Measurements from ENCODE around the gene CREBBP.

Gene CREBBP

DNA sequence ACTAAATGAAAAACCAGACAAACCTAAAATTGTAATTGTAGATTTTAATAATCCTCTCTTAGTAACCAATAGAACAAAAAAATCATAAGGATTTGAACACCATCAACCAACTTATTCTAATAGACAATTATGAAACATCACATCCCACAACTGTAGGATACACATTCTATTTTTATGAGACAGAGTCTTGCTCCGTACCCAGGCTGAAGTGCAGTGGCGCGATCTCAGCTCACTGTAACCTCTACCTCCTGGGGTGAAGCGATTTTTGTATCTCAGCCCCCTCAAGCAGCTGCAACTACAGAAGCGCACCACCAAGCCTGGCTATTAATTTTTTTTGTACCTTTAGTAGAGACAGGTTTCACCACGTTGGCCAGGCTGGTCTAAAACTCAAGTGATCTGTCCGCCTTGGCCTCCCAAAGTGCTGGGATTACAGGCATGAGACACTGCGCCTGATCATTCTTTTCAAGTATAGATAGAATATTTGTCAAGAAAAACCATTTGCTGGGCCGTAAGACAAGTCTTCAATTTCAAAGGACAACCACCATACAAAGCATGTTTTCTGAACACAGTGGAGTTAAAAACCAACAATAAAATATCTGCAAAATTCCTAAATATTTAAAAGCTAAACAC, 49.8 kb downstream of the CREBBP start:
- TF ChIP-seq, protein P1, sequence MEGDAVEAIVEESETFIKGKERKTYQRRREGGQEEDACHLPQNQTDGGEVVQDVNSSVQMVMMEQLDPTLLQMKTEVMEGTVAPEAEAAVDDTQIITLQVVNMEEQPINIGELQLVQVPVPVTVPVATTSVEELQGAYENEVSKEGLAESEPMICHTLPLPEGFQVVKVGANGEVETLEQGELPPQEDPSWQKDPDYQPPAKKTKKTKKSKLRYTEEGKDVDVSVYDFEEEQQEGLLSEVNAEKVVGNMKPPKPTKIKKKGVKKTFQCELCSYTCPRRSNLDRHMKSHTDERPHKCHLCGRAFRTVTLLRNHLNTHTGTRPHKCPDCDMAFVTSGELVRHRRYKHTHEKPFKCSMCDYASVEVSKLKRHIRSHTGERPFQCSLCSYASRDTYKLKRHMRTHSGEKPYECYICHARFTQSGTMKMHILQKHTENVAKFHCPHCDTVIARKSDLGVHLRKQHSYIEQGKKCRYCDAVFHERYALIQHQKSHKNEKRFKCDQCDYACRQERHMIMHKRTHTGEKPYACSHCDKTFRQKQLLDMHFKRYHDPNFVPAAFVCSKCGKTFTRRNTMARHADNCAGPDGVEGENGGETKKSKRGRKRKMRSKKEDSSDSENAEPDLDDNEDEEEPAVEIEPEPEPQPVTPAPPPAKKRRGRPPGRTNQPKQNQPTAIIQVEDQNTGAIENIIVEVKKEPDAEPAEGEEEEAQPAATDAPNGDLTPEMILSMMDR (IDR thresholded peaks at IDR 0.05; ENCODE audit: low read depth, low read length, missing control alignments): no peak
- no peak for DNase-seq
- H3K4me3 ChIP-seq (ENCODE audit: low read depth, low read length): no peak overlapping the region
- in situ Hi-C loops (cut with HindIII; ENCODE audit: low pct_ligation_motif_present, low sequenced_read_pairs): no loop called here
- H3K36me3 ChIP-seq (replicated peaks): no peaks in the 10 kb centered on the region
- H3K27ac ChIP-seq: no peak overlapping the region
- H3K27me3 ChIP-seq (replicated peaks): no peaks in the 10 kb centered on the region

DNA sequence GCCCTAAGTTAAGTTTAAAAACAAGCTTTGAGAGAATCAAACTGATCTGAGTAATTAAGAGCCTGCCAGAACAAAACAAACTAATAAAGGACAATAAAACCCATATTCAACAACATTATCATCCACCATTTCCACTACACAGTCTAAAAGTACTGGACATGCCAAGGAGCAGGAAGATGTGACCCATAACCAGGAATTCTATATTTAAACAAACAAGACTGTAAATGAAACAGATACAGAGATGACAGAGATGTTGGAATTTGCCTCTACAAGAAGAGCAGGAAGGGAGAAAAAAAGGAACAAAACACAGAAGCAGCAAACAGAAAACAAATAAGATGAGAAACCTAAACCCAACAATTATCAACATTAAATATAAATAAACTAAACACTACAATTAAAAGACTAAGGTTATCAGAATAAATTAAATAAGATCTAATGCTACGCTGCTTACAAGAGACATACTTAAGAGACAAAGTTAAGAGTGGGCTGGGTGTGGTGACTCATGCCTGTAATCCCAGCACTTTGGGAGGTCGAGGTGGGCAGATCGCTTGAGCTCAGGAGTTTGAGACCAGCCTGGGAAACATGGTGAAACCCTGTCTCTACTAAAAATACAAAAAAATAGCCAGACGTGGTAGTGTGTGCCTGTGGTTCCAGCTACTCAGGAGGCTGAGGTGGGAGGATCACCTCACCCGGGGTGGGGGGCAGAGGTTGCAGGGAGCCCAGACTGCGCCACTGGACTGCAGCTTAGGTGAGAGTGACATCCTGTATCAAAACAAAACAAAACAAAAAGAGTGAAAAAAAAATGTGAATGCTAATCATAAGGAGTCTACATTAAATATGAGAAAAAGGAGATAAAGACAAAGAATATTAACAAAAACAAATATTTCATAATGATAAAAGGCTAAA, 50.6 kb downstream of the CREBBP start:
- DNase-seq: no peak
- H3K27me3 ChIP-seq (replicated peaks): no peaks in the 10 kb centered on the region
- H3K27ac ChIP-seq: no peak overlapping the region
- no peak overlapping the region for H3K4me3 ChIP-seq (ENCODE audit: low read depth, low read length)
- TF ChIP-seq, protein P1 (IDR thresholded peaks at IDR 0.05; ENCODE audit: low read depth, low read length, missing control alignments): no peak
- in situ Hi-C loops (cut with HindIII; ENCODE audit: low pct_ligation_motif_present, low sequenced_read_pairs): no loop called here
- H3K36me3 ChIP-seq (replicated peaks): no peaks in the 10 kb centered on the region

DNA sequence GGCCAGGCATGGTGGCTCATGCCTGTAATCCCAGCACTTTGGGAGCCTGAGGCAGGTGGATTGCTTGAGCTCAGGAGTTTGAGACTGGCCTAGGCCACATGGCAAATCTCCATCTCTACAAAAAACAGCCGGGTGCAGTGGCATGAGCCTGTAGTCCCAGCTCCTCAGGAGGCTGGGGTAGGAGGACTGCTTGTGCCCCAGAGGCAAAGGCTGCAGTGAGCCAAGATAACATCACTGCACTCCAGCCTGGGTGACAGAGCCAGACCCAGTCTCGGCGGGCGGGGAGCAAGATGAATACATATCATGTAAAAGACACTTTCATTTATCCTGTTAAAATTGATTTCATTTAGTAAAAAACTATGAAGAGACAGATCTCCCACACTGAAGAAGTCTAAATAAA, 54.6 kb downstream of the CREBBP start:
- Histone ChIP-seq H3K27me3 (replicated peaks) (no peaks in the 10 kb centered on the region), H3K4me3 (ENCODE audit: low read depth, low read length) (no peak overlapping the region), H3K36me3 (replicated peaks) (no peaks in the 10 kb centered on the region), H3K27ac (no peak overlapping the region)
- no peak for DNase-seq
- in situ Hi-C loops (cut with HindIII; ENCODE audit: low pct_ligation_motif_present, low sequenced_read_pairs): no loop called here
- TF ChIP-seq, protein P1 (IDR thresholded peaks at IDR 0.05; ENCODE audit: low read depth, low read length, missing control alignments): no peak

DNA sequence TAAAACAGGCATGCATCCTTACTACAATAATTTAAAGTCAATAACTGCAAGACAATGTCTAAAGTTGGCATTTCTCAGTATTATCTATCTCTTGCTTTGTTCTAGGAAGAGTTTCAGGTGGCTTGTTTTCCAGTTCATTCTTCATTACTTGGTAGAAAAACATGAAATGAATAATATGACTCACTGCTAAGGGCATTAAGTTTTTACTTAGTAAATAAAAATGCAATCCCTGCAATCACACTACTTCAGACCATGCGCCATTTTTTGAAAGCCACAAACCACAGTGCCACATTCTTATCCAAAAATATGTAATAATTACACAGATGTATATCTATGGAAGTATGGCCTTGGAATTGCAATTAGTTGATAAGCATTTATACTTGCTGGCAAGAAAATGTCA, 55.4 kb downstream of the CREBBP start:
- in situ Hi-C loops (cut with HindIII; ENCODE audit: low pct_ligation_motif_present, low sequenced_read_pairs): no loop called here
- no peak overlapping the region for H3K4me3 ChIP-seq (ENCODE audit: low read depth, low read length)
- H3K36me3 ChIP-seq (replicated peaks): no peaks in the 10 kb centered on the region
- TF ChIP-seq, protein P1 (IDR thresholded peaks at IDR 0.05; ENCODE audit: low read depth, low read length, missing control alignments): no peak
- no peak for DNase-seq
- no peaks in the 10 kb centered on the region for H3K27me3 ChIP-seq (replicated peaks)
- no peak overlapping the region for H3K27ac ChIP-seq

DNA sequence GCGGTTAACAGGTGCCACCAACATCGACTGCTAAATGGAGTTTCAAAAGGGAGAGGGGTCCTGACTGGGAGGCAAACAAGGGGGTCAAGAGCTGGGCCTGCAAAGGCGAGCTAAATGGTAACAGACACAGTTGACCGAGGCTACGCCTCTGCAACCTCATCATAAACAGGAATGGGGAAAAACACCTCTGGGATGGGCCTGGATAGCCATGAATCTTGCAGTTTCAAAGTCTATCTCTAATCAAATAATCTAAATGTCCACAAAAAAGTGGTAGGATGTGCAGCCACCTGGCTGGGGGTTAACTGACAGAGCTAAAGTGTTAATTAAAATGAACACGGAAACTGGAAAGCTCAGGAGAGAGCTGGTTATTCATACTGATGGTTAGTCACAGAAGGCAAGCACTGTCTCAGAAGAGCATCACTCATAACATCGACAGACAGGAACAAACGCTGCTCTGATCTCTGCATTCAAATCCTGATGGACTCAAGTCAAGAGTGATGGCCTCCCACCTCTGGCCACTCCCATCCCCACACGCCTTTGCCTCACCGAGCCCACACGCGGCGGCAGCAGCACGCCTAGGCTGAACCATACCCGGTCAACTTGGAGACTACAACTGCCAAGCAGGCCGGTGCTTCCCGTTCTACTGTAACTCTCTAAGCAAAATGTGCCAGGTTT, 56.3 kb downstream of the CREBBP start:
- H3K36me3 ChIP-seq (replicated peaks): no peaks in the 10 kb centered on the region
- H3K4me3 ChIP-seq (ENCODE audit: low read depth, low read length): no peak overlapping the region
- no peak for DNase-seq
- no peak overlapping the region for H3K27ac ChIP-seq
- in situ Hi-C loops (cut with HindIII; ENCODE audit: low pct_ligation_motif_present, low sequenced_read_pairs): no loop called here
- H3K27me3 ChIP-seq (replicated peaks): no peaks in the 10 kb centered on the region
- TF ChIP-seq, protein P1 (IDR thresholded peaks at IDR 0.05; ENCODE audit: low read depth, low read length, missing control alignments): no peak
